Stimulated activated CD4-positive, alpha-beta T cell treated with anti-CD3 and anti-CD28 coated beads, Interleukin-4, amount 100 ng/mL, for 24 hours (primary cell): Measurements from ENCODE around the gene TBC1D3B.
"Not testable (repeated sequence)": the region's sequence is repeated elsewhere in the genome, so short reads cannot be mapped to it uniquely, and the experiment has no call there.

Source experiments
- DNase-seq: peaks from one replicate; pipeline ENCODE4 v3.0.0-alpha.2; 2020

The TBC1D3B gene

DNA sequence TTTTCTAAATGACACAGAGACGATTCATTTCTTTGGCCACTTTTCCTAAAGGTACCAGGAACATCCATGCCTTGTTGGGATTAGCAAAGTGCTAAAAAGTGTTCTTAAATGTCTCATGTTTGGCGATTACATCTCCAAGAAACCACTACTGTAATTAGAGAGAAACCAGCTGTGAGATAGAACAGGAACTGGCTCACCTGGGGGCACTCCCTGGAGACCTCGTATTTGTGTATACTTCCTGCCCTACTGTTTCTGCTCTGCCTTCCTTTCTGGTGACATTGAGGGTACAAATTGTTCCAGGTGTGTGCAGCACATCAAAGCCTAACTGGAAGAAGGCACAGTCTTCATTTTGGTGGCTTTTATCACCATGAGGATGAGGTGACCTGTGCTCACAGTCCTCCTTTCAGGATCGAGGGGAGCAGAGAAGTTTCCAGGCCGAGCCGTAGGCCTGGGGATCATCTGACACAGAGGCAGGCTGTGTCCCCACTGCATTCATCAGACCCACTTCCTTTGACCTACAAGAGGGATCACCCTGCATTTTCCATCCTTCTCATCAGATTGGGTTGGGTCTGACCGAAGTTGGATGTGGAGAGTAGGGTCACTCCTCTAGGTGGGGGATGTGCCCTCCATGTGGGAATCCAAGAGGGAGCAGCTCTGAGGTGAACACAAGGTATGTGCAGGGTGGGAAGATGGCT is 49.1 kb downstream of the TBC1D3B start:
- DNase-seq: no peak

DNA sequence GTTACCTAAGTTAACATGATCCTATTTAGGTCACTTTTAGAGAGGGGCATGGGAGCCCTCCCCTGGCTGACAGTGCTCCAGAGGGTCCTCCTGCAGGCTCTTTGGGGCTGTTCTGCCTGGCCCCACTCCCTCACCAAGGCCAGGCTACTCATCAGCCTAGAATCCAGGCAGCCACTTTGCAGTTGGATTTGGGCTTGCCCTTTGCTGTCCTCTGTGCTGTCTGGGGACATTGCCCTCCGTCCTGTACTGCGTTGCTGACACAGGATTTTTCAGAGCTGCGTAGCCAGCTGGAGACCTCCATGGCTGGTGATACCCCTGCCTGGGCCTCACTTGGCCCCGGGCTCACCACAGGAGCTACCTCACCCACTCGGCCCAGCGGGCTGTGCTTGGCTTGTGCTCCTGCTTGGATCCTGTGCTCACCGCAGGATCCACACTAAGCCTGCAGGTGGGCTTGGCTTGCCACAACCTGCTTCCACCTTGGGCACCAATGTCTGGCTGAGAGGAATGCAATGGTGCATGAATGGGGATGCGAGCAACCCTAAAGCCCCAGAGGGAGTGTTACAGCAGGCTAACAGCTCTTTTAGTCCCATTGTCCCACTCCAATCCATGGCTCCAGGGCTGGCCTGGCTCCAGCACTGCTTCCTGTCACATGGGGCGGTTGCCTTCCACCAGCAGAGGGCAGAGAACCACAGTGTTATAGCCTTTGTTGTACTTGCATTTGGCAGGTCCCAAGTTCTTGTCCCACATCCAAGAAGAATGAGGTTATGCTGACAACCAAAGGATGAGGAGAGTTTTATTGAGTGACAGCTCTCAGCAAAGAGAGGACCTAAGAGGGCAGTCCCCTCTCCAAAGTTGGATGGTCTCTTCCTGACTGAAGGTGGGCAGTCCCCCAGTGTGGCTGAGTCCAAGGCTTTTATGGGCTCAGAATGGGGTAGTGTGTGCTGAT is 51.3 kb downstream of the TBC1D3B start:
- DNase-seq: no peak

DNA sequence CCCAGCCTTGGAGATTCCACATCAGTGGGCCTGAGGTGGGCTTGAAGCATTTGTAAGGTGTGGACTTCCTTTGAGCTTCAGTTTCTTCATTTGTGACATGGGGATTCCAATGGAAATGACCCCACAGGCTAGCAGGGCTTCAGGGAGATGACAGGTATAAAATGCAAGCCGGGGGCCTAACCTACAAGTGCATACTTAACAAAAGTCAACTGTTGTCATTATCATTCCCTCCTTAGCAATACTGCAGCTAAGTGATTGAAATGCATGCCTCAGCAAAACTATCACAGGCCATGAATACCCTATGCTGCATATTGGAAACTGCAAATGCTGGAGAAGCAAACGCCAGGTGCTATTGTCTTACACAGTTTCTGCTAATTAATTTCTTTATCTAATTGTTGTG is 53.0 kb downstream of the TBC1D3B start:
- DNase-seq: no peak

DNA sequence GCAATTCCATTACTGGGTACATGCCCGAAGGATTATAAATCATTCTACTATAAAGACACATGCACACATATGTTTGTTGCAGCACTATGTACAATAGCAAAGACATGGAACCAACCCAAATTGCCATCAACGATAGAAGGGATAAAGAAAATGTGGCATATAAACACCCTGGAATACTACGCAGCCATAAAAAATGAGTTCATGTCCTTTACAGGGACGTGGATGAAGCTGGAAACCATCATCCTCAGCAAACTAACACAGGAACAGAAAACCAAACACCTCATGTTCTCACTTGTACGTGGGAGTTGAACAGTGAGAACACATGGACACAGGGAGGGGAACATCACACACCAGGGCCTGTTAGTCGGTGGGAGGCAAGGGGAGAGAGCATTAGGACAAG is 55.3 kb downstream of the TBC1D3B start:
- not testable (repeated sequence) for DNase-seq

DNA sequence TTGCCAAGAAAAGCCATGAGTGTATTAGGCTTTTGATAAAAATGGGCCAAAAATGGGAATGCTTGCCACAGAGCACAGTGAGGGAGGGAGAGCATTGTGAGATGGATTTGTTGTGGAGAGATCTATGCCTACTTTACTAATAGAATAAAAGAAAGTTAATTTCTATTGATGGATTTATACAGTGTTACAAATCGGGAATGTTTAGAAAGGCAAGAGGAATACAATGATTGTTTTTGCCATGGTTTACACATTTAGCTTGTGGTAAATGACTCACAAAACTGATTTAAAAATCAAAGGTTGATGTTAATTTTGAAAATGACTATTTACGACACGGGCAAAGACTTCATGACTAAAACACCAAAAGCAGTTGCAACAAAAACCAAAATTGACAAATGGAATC is 56.2 kb downstream of the TBC1D3B start:
- no peak for DNase-seq

DNA sequence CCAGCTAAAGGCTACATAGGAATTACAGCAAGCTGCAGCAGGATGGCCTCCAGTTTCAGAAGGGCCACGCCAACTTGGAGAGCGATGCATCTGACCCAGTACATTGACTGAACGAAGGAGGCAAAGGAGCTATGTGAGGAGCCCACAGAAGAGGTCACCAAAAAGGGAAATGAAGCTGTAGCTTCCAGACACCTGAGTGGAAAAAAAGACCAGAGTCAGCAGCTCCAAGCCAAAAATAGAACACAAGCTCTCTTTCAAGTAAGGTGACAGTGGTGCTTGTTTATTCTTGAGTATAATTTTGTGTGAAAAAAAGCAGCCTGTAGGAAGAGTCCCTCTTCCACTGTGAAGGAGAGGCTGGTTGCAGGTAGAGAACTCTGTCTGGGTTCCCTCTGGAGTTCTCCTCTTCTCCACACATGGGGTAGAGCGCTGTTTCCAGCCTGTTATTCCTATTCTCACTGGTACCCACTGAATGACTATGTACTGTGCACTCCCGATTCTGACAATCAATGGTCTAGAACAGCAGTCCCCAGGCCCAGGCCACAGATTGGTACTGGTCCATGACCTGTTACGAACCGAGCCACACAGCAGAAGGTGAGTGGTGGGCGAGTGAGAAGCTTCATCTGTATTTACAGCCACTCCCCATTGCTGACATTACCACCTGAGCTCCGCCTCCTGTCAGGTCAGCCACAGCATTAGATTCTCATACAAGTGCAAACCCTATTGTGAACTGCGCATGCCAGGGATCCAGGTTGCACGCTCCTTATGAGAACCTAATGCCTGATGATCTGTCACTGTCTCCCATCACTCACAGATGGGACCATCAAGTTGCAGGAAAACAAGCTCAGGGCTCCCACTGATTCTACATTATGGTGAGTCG is 57.7 kb downstream of the TBC1D3B start:
- DNase-seq: no peak

DNA sequence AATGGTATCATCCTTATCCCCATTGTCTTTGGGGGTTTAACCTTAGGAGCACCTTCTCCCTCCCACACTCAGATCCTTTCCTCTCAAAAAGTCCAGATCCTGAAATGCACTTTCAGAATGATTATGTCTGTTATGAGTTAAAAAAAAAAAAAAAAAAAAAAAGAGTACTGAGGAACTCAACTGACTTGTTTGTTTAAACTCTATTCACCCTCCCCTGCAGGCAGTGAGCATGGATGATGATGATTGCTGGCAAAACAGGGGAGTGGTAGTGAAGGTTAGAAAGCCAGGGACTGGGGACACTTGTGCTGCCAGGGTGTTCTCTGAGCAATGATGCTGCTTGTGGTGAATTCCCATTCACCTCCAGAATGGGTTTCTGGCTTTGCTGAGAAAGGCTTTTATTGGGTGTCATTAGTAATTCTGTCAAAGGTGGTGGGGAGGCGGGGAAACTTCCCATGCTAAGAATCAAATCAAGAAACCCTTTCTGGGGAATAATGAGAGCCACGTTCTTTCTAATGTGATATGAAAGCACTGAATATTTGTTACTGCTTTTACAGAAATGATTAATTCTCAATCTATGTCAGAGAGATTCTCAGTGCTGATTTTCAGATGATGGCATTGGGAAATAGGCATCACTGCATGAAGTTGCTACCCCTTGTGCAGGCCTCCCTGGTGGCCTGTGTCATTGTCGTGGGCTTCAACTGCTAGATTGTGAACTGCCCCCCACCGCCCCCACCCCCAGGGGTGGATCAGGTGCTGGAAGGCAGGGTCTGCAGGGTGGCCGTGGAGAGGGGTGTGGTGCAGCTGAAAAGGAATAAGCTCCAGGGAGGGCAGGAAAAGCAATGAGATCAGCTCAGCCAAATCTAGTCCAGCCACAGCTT is 58.7 kb downstream of the TBC1D3B start:
- DNase-seq: peak; percentile 69
